Renal cortex interstitium (tissue), 11 donors: ENCODE data around the gene SHLD1. TPM values are rescaled to one million over a fixed set of nuclear protein-coding genes. Genes with fewer than 3 reads are reported as not detected.
A peak's percentile ranks its signal among the peaks of the same experiment; 100 is the strongest.
"Not testable (repeated sequence)": the region's sequence is repeated elsewhere in the genome, so short reads cannot be mapped to it uniquely, and the experiment has no call there.

Experiments
- DNase-seq, 11 donors: peaks; one replicate each; pipeline ENCODE4 v3.0.0-alpha.2; 2013; ENCODE audit warnings: low read depth in 9 of 11, low spot score in 4 of 11; ENCODE audit errors: extremely low read depth in 1 of 11
- polyA plus RNA-seq, 3 donors: library from polyadenylated mRNA; unstranded; fragments of 120-200 nt; gene quantifications; one replicate each; pipeline ENCODE4 v1.2.1, GENCODE V29; 2013; ENCODE audit not compliant: insufficient read length in 3 of 3

The SHLD1 gene
- polyA plus RNA-seq, 3 donors, result 9.0 to 10.0 (median 9.4) TPM

DNA sequence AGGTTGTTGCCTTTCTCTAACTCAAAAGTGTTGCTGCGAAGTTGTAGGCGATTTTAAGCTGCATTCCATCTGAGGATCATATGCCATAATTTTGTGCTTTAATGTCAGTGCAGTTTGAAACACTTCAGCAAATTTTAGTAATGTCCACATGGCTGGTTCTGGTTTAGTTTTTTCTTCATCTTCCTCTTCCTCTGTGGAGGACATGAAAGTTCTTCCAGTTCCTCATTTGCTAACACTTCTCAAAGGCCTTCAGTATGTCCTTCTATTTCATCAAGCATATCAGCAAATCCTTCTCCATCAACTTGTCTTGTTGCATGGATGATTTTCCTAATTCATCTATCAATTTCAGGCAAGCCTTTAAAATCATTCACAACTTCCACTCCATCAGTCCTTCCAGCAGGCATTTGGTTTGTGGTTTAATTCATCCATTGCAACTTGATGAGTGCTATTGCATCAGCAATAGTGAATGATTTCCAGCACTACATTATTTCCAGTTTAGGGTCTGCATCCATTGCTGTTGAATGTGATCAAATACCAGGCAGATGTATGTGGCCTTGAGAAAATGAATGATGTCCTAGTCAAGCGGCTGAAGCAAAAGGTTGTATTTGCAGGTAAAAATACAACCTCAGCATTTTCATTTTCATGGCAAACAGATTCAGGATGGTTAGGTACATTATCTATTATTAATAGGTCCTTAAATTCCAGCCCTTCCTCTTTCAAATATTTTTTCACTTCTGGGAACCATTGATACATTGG is 20.2 kb downstream of the SHLD1 start:
- no peak for DNase-seq

DNA sequence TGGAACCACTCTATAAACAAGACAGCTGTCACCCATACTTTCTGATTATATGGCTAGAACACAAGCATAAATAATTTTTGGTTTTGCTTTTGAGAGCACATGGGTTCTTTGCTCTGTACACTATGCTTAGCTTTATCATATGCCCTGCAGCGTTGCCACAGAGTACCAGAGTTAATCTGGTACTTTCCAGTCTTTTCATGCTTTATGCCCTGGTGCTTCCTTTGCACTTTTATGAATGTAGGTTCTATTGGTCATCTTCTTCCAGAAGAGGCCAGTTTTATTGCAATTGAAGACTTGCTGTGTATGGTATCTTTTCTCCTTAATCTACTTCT is 20.8 kb downstream of the SHLD1 start:
- DNase-seq, result no peak

DNA sequence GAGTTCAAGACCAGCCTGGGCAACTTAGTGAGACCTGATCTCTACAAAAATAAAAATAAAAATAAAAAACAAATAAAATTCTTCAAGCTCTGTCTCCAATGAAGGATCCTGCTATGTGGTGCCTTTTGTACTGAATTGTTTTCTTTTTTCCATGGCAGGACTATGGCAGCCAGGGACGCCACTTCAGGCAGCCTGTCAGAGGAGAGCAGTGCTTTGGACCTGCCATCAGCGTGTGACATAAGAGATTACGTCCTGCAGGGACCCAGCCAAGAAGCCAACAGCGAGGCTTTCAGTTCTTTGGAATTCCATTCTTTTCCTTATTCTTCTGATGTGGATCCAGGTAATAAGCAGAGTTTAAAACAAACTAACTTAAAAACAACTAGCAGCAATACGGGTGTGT is 22.5 kb downstream of the SHLD1 start:
- DNase-seq, result no peak

DNA sequence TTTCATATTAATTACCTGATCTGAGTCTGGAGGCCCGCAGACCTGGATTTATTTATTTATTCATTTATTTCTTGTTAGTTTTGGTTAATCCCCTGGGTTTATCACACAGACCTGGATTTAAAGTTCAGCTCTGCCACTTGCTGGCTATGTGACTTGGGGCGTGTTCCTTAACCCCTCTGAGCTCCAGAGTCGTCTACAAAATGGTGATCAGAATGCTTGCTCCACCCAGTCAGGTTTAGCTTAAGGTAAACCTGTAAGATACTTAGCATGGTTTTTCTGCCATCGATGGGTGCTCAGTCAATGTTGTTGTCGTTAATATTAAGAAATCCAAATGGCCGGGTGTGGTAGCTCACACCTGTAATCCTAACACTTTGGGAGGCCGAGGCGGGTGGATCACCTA is 23.4 kb downstream of the SHLD1 start:
- DNase-seq, result no peak

DNA sequence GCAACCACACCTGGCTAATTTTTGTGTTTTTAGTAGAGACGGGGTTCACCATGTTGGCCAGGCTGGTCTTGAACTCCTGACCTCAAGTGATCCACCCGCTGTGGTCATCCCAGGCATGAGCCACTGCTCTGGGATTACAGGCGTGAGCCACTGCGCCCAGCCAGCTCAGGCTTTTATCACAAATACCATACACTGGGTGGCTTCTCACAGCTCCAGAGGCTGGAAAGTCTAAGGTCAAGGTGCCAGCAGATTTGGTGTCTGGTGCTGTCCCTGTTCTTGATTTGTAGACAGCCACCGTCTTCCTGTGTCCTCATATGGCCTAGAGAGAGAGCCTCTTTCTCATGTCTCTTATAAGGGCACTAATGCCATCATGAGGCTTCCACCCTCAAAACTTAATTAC is 25.9 kb downstream of the SHLD1 start:
- DNase-seq, result no peak

- DNase-seq, result no peak
Measured at GRCh38 chr20:5779071-5779900, 29.1 kb downstream of the SHLD1 start.

- no peak for DNase-seq
Measured at GRCh38 chr20:5780846-5781217, 30.6 kb downstream of the SHLD1 start.

DNA sequence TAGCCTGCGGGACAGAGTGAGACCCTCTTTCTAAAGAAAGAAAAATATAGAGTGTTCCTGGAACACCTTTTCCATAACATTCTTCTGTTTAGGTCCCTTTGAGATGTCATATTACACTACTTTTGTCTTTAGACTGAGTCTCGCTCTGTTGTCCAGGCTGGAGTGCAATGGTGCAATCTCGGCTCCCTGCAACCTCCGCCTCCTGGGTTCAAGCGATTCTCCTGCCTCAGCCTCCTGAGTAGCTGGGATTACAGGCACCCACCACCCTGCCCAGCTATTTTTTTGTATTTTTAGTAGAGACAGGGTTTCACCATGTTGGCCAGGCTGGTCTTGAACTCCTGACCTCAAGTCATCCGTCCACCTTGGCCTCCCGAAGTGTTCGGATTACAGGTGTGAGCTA is 31.2 kb downstream of the SHLD1 start:
- not testable (repeated sequence) for DNase-seq

- peak in 2 of 11 donors; percentile 43 for DNase-seq
Measured at GRCh38 chr20:5781798-5782750, 31.9 kb downstream of the SHLD1 start.

DNA sequence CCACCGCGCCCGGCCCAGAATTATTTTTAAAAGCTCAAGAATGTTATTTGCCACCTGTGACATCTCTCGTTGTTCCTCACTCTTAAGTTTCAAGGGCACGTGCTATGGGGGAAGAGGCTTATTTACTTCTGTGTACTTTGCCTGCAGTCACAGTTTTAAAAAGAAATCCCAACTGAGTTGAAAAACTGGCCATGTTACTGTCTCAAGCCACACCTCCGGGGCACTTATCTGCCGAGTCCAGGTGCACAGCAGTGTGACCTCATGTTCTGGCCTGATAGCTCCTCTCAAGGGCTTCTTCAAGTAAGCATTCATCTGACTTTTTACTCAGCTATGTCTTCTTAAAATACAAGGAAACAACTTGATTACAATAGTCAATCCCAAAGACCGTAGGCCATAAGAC is 34.5 kb downstream of the SHLD1 start:
- no peak for DNase-seq

- DNase-seq, result no peak
Measured at GRCh38 chr20:5785146-5785545, 34.9 kb downstream of the SHLD1 start.

- no peak for DNase-seq
Measured at GRCh38 chr20:5786930-5787795, 37.0 kb downstream of the SHLD1 start.

DNA sequence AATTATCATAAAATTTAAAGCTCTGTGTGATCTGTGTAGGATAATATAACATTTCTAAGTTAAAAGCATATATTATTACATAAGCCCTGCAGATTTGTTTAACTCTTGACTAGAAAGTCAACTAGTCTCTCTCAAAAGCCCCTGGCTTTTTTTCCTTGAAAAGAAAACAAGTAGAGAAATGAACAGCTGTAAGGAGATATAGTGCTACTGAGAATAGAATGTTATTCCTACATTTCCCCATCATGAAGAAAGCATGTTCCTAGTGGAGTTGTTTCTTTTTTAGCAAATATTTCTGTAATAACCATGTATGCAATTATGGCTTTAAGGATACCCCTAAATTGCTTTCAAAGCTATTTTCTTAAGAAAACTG is 37.6 kb downstream of the SHLD1 start:
- DNase-seq, result no peak

- peak; percentile 62 to 86 (median 73) for DNase-seq
Measured at GRCh38 chr20:5788385-5788895, 38.2 kb downstream of the SHLD1 start.

- DNase-seq, result no peak
Measured at GRCh38 chr20:5789827-5790226, 39.6 kb downstream of the SHLD1 start.

- no peak for DNase-seq
Measured at GRCh38 chr20:5793916-5794315, 43.7 kb downstream of the SHLD1 start.

DNA sequence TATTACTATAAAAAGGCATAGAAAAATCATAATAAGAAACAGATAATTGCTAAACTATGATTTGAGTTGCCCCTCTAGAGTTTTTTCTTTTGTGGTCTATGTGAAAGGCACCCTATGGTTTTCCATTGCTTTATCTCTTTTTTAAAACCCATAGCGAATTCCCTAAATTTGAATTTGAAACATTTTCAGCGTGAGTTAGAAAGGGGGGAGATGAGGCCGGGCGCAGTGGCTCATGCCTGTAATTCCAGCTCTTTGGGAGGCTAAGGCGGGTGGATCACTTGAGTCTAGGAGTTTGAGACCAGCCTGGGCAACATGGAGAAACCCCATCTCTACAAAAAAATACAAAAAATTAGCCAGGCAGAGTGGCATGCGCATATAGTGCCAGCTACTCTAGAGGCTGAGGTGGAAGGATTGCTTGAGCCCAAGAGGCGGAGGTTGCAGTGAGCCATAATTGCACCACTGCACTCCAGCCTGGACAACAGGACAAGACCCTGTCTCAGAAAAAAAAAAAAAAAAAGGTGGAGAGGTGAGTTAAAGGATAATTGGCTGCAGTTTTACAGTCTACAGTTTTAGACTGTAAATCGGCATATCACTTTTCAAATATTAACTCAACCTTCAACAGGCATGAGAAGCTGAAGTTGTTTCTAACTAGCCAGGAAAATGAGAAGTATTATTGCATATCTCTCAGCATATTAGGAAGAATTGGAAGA is 46.3 kb downstream of the SHLD1 start:
- no peak for DNase-seq

DNA sequence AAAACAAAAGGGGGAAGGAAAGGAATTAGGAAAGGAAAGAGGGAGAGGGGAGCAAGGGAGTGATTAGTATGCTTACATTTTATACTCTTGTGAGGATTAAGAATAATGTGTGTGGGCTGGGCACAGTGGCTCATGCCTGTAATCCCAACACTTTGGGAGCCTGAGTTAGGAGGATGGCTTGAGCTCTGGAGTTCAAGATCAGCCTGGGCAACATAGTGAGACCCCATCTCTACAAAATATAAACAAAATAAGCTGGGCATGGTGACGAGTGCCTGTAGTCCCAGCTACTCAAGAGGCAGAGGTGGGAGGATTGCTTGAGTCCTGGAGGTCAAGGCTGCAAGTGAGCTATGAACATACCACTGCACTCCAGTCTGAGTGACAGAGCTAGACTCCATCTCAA is 47.0 kb downstream of the SHLD1 start:
- DNase-seq, result no peak
